Measurements from ENCODE around the gene GJA9.
"Not testable (repeated sequence)": the region's sequence is repeated elsewhere in the genome, so short reads cannot be mapped to it uniquely, and the experiment has no call there.

Gene GJA9

GRCh38 chr1:38873027-38873969, 8.1 kb downstream of the GJA9 start, which contains the start of gene MYCBP:
Gene MYCBP (minus strand): TSS chr1:38873348. CDS start chr1:38873305, 43 bp downstream.
- peak; percentile 100 for DNase-seq (ENCODE audit: low spot score)

- DNase-seq (ENCODE audit: low spot score) = peak; percentile 36
Measured at GRCh38 chr1:38872401-38873026, 8.9 kb downstream of the GJA9 start.

- DNase-seq (ENCODE audit: low spot score) = no peak
Measured at GRCh38 chr1:38870996-38871395, 10.4 kb downstream of the GJA9 start.

- no peak for DNase-seq (ENCODE audit: low spot score)
Measured at GRCh38 chr1:38867208-38867607, 14.2 kb downstream of the GJA9 start.

GRCh38 chr1:38865112-38865715, 16.2 kb downstream of the GJA9 start:
- DNase-seq (ENCODE audit: low spot score) = no peak

- DNase-seq (ENCODE audit: low spot score) = peak; percentile 17
Measured at GRCh38 chr1:38860454-38860795, 21.0 kb downstream of the GJA9 start.

- peak; percentile 100 for DNase-seq (ENCODE audit: low spot score)
Measured at GRCh38 chr1:38859561-38860453, 21.6 kb downstream of the GJA9 start, which contains the start of gene RRAGC. Gene RRAGC (minus strand): TSS chr1:38859772. CDS start chr1:38859646, 126 bp downstream.

GRCh38 chr1:38858833-38859560, 22.4 kb downstream of the GJA9 start:
- peak; percentile 61 for DNase-seq (ENCODE audit: low spot score)

- DNase-seq (ENCODE audit: low spot score) = no peak
Measured at GRCh38 chr1:38852780-38853179, 28.6 kb downstream of the GJA9 start.

- DNase-seq (ENCODE audit: low spot score) = no peak
Measured at GRCh38 chr1:38848071-38848470, 33.3 kb downstream of the GJA9 start.

GRCh38 chr1:38846210-38846609, 35.2 kb downstream of the GJA9 start:
- no peak for DNase-seq (ENCODE audit: low spot score)

GRCh38 chr1:38845088-38845487, 36.3 kb downstream of the GJA9 start:
- DNase-seq (ENCODE audit: low spot score) = not testable (repeated sequence)

- no peak for DNase-seq (ENCODE audit: low spot score)
Measured at GRCh38 chr1:38840281-38840680, 41.1 kb downstream of the GJA9 start.

- DNase-seq (ENCODE audit: low spot score) = no peak
Measured at GRCh38 chr1:38839363-38839762, 42.0 kb downstream of the GJA9 start.

- DNase-seq (ENCODE audit: low spot score) = not testable (repeated sequence)
Measured at GRCh38 chr1:38836316-38836715, 45.1 kb downstream of the GJA9 start.

GRCh38 chr1:38834937-38835827, 46.2 kb downstream of the GJA9 start:
- peak; percentile 66 for DNase-seq (ENCODE audit: low spot score)

- DNase-seq (ENCODE audit: low spot score) = no peak
Measured at GRCh38 chr1:38834221-38834782, 47.1 kb downstream of the GJA9 start.

- DNase-seq (ENCODE audit: low spot score) = no peak
Measured at GRCh38 chr1:38833146-38833545, 48.2 kb downstream of the GJA9 start.

- DNase-seq (ENCODE audit: low spot score) = no peak
Measured at GRCh38 chr1:38832370-38832734, 49.0 kb downstream of the GJA9 start.

All from AG08396 (cell line).